ENCODE data around the gene MEF2D. TPM values are rescaled to one million over a fixed set of nuclear protein-coding genes. Genes with fewer than 3 reads are reported as not detected.

MEF2D gene
- total RNA-seq, 1 experiment from 2014 or later: 22.3 TPM

- no peaks in the 10 kb centered on the region; the same call in 1 of the 2 replicates for H3K27me3 ChIP-seq (ENCODE audit: low read length)
- no peak overlapping the region for H2AFZ ChIP-seq (ENCODE audit: low read length)
- no peak overlapping the region for H3K4me3 ChIP-seq (ENCODE audit: low read length)
- no peaks in the 10 kb centered on the region for H3K36me3 ChIP-seq (ENCODE audit: insufficient read depth, low read length)
- no peak overlapping the region for H3K9ac ChIP-seq (ENCODE audit: low read length)
- H3K4me1 ChIP-seq (ENCODE audit: low read length): peaks cover 3% of the 10 kb centered on the region; the same call in 1 of the 2 replicates
- no peaks in the 10 kb centered on the region for H3K79me2 ChIP-seq (ENCODE audit: low read length)
- no peaks in the 10 kb centered on the region for H3K9me2 ChIP-seq (replicated peaks; ENCODE audit: insufficient read depth, low read length)
- no peak overlapping the region for H3K27ac ChIP-seq (ENCODE audit: low read length)
- H4K20me1 ChIP-seq (ENCODE audit: insufficient read depth, low read depth, low read length): no peaks in the 10 kb centered on the region
- no peaks in the 10 kb centered on the region for H3K9me3 ChIP-seq (ENCODE audit: low read length)
- DNase-seq: peak; percentile 64
- no peak overlapping the region for H3K4me2 ChIP-seq (ENCODE audit: low read depth, low read length, poor library complexity, severe bottlenecking)
These were observed 86.0 kb downstream of the MEF2D start for GRCh38 chr1:156414461-156415064.

Small RNA genes within 50 kb of the gene (small RNA-seq; reads per million reads assigned to genes)
- not detected for gene MIR9-1
- gene RF00019: not detected

Other genes with a start within 250 kb of the MEF2D start
- gene SMG5, start 217.9 kb downstream of the MEF2D start, total RNA-seq (2014; rRNA removed; shearing (Covaris generic); ENCODE audit: low replicate concordance): 53.7 and 64.6 TPM in 2 replicates
- 6.1 and 9.8 TPM in 2 replicates for gene TMEM79, start 216.4 kb downstream of the MEF2D start, total RNA-seq (2014; rRNA removed; shearing (Covaris generic); ENCODE audit: low replicate concordance)
- gene GLMP, start 205.1 kb downstream of the MEF2D start, total RNA-seq (2014; rRNA removed; shearing (Covaris generic); ENCODE audit: low replicate concordance): 17.7 and 39.1 TPM in 2 replicates
- not detected in 2 replicates for gene VHLL, start 201.5 kb downstream of the MEF2D start, total RNA-seq (2014; rRNA removed; shearing (Covaris generic); ENCODE audit: low replicate concordance)
- 325 and 443 TPM in 2 replicates for gene CCT3, start 162.5 kb downstream of the MEF2D start, total RNA-seq (2014; rRNA removed; shearing (Covaris generic); ENCODE audit: low replicate concordance)
- 4.5 TPM in 1 of 2 replicates, not detected in the other for gene TSACC, start 162.2 kb downstream of the MEF2D start, total RNA-seq (2014; rRNA removed; shearing (Covaris generic); ENCODE audit: low replicate concordance)
- gene RHBG, start 131.6 kb downstream of the MEF2D start, total RNA-seq (2014; rRNA removed; shearing (Covaris generic); ENCODE audit: low replicate concordance): not detected in 2 replicates
- gene IQGAP3, start 71.8 kb upstream of the MEF2D start, total RNA-seq (2014; rRNA removed; shearing (Covaris generic); ENCODE audit: low replicate concordance): 0.75 and 1.5 TPM in 2 replicates
- 2.9 and 7.8 TPM in 2 replicates for gene TTC24, start 78.9 kb upstream of the MEF2D start, total RNA-seq (2014; rRNA removed; shearing (Covaris generic); ENCODE audit: low replicate concordance)
- gene NAXE, start 91.0 kb upstream of the MEF2D start, total RNA-seq (2014; rRNA removed; shearing (Covaris generic); ENCODE audit: low replicate concordance): 113 and 135 TPM in 2 replicates
- 26.2 and 28.0 TPM in 2 replicates for gene GPATCH4, start 100.7 kb upstream of the MEF2D start, total RNA-seq (2014; rRNA removed; shearing (Covaris generic); ENCODE audit: low replicate concordance)
- 0.47 TPM in 1 of 2 replicates, not detected in the other for gene HAPLN2, start 118.6 kb upstream of the MEF2D start, total RNA-seq (2014; rRNA removed; shearing (Covaris generic); ENCODE audit: low replicate concordance)
- gene BCAN, start 141.3 kb upstream of the MEF2D start, total RNA-seq (2014; rRNA removed; shearing (Covaris generic); ENCODE audit: low replicate concordance): not detected in 2 replicates
- gene NES, start 176.6 kb upstream of the MEF2D start, total RNA-seq (2014; rRNA removed; shearing (Covaris generic); ENCODE audit: low replicate concordance): not detected in 2 replicates
- gene CRABP2, start 204.8 kb upstream of the MEF2D start, total RNA-seq (2014; rRNA removed; shearing (Covaris generic); ENCODE audit: low replicate concordance): 0.56 TPM in 1 of 2 replicates, not detected in the other
- gene METTL25B, start 227.7 kb upstream of the MEF2D start, total RNA-seq (2014; rRNA removed; shearing (Covaris generic); ENCODE audit: low replicate concordance): 22.8 and 26.5 TPM in 2 replicates
- 17.9 and 18.4 TPM in 2 replicates for gene ISG20L2, start 228.0 kb upstream of the MEF2D start, total RNA-seq (2014; rRNA removed; shearing (Covaris generic); ENCODE audit: low replicate concordance)
- 102 and 113 TPM in 2 replicates for gene MRPL24, start 240.3 kb upstream of the MEF2D start, total RNA-seq (2014; rRNA removed; shearing (Covaris generic); ENCODE audit: low replicate concordance)

Measured in Karpas-422 (cell line).